ENCODE data around the gene SP7.

- TF ChIP-seq CTCF (conservative IDR thresholded peaks at IDR 0.05; ENCODE audit: low read depth in 2 of 2) (no peak), EZH2 (IDR thresholded peaks at IDR 0.05; ENCODE audit: low read depth, unreplicated experiment) (no peak), EZH2phosphoT487 (IDR thresholded peaks at IDR 0.05; ENCODE audit: unreplicated experiment) (no peak), POLR2AphosphoS5 (IDR thresholded peaks at IDR 0.05; ENCODE audit: low read depth) (no peak), STAT1 (IDR thresholded peaks at IDR 0.05; ENCODE audit: unreplicated experiment) (no peak)
- TF ChIP-seq, protein P1, sequence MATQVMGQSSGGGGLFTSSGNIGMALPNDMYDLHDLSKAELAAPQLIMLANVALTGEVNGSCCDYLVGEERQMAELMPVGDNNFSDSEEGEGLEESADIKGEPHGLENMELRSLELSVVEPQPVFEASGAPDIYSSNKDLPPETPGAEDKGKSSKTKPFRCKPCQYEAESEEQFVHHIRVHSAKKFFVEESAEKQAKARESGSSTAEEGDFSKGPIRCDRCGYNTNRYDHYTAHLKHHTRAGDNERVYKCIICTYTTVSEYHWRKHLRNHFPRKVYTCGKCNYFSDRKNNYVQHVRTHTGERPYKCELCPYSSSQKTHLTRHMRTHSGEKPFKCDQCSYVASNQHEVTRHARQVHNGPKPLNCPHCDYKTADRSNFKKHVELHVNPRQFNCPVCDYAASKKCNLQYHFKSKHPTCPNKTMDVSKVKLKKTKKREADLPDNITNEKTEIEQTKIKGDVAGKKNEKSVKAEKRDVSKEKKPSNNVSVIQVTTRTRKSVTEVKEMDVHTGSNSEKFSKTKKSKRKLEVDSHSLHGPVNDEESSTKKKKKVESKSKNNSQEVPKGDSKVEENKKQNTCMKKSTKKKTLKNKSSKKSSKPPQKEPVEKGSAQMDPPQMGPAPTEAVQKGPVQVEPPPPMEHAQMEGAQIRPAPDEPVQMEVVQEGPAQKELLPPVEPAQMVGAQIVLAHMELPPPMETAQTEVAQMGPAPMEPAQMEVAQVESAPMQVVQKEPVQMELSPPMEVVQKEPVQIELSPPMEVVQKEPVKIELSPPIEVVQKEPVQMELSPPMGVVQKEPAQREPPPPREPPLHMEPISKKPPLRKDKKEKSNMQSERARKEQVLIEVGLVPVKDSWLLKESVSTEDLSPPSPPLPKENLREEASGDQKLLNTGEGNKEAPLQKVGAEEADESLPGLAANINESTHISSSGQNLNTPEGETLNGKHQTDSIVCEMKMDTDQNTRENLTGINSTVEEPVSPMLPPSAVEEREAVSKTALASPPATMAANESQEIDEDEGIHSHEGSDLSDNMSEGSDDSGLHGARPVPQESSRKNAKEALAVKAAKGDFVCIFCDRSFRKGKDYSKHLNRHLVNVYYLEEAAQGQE (IDR thresholded peaks at IDR 0.05; ENCODE audit: unreplicated experiment), result no peak
Measured at GRCh38 chr12:53338916-53339315, 2.8 kb upstream of the SP7 start.
